H1 (cell line): ENCODE measurements around the gene RENBP.

ENCODE experiments used
- BCL11A ChIP-seq, 2 experiments: IDR thresholded peaks; one replicate each; pipeline ENCODE4 v1.6.1; 2011; ENCODE audit warnings: low read depth in 2 of 2, low read length in 2 of 2, mild to moderate bottlenecking in 2 of 2
- CEBPB ChIP-seq: IDR thresholded peaks from 2 replicates; pipeline ENCODE4 v1.6.1; 2012; ENCODE audit warnings: low read depth, low read length
- RAD21 ChIP-seq, 2 experiments: IDR thresholded peaks in 1 of 2; conservative IDR thresholded peaks in 1 of 2; 2 replicates each; pipeline ENCODE4 v1.6.1; 2011; ENCODE audit warnings: low read depth in 2 of 2, low read length in 2 of 2, improper control_type of control experiment in 1 of 2, inconsistent platforms in 1 of 2, mild to moderate bottlenecking in 1 of 2, moderate library complexity in 1 of 2
- RXRA ChIP-seq: IDR thresholded peaks from 2 replicates; pipeline ENCODE4 v1.6.1; 2011; ENCODE audit warnings: low read depth, mild to moderate bottlenecking, low read length, moderate library complexity; ENCODE audit not compliant: insufficient read depth
- TEAD4 ChIP-seq: IDR thresholded peaks from 2 replicates; pipeline ENCODE4 v1.6.1; 2012; ENCODE audit warnings: low read depth, low read length, inconsistent platforms, mixed read lengths
- TF ChIP-seq, protein P1 (sequence below), 3 experiments: IDR thresholded peaks; 1 replicate in 2 of 3; 2 replicates in 1 of 3; pipeline versions ENCODE4 v1.5.1 to v1.6.1; 2011; ENCODE audit warnings: low read length in 3 of 3, mild to moderate bottlenecking in 3 of 3, inconsistent platforms in 2 of 3, low read depth in 1 of 3, moderate library complexity in 1 of 3; ENCODE audit not compliant: insufficient read depth in 1 of 3; ENCODE audit errors: control extremely low read depth in 1 of 3

DNA sequence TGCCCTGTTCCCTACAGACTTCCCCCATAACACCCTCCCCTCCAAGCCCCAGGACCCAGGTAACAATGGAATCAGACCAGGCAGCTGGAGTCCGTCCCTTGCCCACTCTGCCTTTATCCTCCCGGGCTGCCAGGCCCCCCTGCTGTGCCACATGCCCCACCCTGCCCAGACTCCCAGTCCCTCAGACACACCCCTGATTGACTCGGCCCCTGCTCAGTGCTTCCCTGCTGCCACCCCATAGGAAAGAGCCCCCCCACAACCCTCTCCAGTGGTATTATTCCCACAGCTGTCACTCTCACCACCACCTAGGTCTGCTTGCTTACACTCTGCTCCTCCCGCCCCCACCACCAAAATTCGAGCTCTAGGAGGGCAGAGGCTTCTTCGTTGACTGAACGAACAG is 4.9 kb downstream of the RENBP start:
- TF ChIP-seq, protein P1, sequence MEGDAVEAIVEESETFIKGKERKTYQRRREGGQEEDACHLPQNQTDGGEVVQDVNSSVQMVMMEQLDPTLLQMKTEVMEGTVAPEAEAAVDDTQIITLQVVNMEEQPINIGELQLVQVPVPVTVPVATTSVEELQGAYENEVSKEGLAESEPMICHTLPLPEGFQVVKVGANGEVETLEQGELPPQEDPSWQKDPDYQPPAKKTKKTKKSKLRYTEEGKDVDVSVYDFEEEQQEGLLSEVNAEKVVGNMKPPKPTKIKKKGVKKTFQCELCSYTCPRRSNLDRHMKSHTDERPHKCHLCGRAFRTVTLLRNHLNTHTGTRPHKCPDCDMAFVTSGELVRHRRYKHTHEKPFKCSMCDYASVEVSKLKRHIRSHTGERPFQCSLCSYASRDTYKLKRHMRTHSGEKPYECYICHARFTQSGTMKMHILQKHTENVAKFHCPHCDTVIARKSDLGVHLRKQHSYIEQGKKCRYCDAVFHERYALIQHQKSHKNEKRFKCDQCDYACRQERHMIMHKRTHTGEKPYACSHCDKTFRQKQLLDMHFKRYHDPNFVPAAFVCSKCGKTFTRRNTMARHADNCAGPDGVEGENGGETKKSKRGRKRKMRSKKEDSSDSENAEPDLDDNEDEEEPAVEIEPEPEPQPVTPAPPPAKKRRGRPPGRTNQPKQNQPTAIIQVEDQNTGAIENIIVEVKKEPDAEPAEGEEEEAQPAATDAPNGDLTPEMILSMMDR (IDR thresholded peaks at IDR 0.05; ENCODE audit: control extremely low read depth in 1 of 3, insufficient read depth in 1 of 3, low read depth in 1 of 3, low read length in 3 of 3) = no peak
- TF ChIP-seq RAD21 (IDR thresholded peaks at IDR 0.05 in 1 of 2, conservative IDR thresholded peaks at IDR 0.05 in 1 of 2; ENCODE audit: low read depth in 2 of 2, low read length in 2 of 2) (no peak), RXRA (no peak), CEBPB (no peak), BCL11A (IDR thresholded peaks at IDR 0.05; ENCODE audit: low read depth in 2 of 2, low read length in 2 of 2) (no peak), TEAD4 (no peak)
